LNCaP clone FGC (cell line): ENCODE data around the gene RSRC1.

Source experiments
- DNase-seq: peaks from one replicate; pipeline ENCODE4 v3.0.0-alpha.2; 2011; ENCODE audit warnings: low read depth
- H3K4me3 ChIP-seq: 2 replicates; pipeline ENCODE4 v1.5.1; 2011; ENCODE audit warnings: mild to moderate bottlenecking, low read depth, low read length, control low read depth
- TF ChIP-seq, protein P1 (sequence below): IDR thresholded peaks from 2 replicates; pipeline ENCODE4 v1.5.1; 2012; ENCODE audit warnings: mild to moderate bottlenecking; ENCODE audit not compliant: control insufficient read depth, insufficient read depth; ENCODE audit errors: extremely low read depth

RSRC1 gene

DNA sequence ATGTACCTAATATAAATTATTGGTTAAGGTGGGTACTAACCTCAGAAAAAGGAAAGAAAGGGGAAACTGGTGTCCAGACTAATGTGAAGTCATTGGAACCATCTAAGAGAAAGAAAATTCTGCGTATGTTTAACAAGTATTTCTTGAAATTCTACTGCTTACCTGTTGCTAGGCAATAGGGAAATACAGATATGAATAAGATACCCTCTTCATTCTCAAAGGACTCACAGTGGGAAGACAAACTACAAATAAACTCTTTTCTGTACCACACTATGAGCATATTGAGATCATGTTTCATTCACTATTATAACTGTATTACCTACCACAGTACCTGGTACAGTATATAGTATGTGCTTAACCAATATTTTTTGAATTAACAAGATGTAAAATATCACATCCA, 320.6 kb downstream of the RSRC1 start:
- H3K4me3 ChIP-seq = no peak overlapping the region
- DNase-seq = no peak

DNA sequence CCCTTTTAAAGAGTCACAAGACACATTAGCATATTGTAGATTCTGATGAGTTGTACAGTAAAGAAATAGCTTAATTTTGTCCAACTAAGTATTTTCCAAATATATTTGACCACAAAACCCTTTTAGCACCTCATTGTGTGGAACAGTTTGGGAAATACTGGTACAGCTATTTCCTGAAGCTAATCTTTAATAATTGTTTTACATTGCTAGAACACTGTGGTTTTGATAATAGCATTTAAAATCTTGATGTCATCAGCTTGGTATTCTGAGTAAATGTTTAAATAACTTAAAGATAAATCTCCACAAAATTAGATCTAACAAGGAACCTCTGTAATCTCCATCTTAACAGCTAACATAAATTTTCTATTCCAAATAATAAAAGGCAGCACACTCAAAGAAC, 321.1 kb downstream of the RSRC1 start:
- TF ChIP-seq, protein P1, sequence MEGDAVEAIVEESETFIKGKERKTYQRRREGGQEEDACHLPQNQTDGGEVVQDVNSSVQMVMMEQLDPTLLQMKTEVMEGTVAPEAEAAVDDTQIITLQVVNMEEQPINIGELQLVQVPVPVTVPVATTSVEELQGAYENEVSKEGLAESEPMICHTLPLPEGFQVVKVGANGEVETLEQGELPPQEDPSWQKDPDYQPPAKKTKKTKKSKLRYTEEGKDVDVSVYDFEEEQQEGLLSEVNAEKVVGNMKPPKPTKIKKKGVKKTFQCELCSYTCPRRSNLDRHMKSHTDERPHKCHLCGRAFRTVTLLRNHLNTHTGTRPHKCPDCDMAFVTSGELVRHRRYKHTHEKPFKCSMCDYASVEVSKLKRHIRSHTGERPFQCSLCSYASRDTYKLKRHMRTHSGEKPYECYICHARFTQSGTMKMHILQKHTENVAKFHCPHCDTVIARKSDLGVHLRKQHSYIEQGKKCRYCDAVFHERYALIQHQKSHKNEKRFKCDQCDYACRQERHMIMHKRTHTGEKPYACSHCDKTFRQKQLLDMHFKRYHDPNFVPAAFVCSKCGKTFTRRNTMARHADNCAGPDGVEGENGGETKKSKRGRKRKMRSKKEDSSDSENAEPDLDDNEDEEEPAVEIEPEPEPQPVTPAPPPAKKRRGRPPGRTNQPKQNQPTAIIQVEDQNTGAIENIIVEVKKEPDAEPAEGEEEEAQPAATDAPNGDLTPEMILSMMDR = no peak
- no peak for DNase-seq
- H3K4me3 ChIP-seq = no peak overlapping the region

More for the DNA sequence above, 320.6 kb downstream of the RSRC1 start:
- TF ChIP-seq, protein P1 = no peak

DNA sequence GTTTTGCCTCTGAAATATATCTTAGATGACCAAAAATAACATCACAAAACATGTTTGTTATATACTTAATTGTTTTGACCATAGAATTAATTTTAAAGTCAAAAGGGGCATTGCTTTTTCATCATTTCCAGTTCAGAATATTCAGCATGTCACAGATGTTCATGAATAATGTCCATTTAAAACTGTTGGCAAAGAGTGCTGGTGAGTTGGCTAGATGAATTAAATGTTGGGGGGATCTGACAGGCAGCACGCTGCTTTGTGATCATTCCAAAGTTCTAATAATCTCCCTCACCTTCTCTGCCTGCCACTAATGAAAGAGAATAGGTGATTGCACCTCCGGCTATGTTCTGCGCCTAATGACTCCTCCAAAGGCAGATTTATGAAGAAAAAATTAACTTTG, 321.9 kb downstream of the RSRC1 start:
- TF ChIP-seq, protein P1 = no peak
- H3K4me3 ChIP-seq = no peak overlapping the region
- DNase-seq = no peak

DNA sequence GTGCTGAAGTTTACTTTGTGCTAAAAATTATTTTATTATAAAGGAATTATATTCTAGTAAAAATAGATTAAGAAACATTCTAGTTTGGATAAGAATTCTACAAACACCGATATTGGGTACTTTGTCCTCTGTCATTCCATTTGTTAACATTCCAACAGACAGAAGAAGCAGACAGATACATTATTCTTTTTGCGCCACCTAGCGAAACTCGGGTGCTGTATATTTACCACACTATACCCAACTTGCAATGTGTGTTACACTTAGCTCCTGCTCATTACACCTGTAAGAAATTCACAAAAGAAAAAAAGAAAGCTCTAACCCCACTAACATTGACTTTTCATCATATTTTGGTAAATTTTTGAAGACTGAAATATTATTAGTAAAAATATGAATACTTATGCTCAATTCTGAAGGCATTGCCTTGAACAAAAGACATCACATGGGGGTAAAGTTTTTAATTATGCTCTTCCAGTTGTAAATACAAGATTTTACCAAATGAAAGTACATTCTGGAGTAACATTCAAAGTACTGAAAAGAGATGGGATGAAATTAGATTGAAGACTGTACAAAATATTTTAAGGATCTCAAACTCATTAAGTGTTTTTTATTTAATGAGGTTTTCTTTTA, 324.6 kb downstream of the RSRC1 start:
- TF ChIP-seq, protein P1 = peak; percentile 83
- no peak overlapping the region for H3K4me3 ChIP-seq
- DNase-seq = peak; percentile 51

DNA sequence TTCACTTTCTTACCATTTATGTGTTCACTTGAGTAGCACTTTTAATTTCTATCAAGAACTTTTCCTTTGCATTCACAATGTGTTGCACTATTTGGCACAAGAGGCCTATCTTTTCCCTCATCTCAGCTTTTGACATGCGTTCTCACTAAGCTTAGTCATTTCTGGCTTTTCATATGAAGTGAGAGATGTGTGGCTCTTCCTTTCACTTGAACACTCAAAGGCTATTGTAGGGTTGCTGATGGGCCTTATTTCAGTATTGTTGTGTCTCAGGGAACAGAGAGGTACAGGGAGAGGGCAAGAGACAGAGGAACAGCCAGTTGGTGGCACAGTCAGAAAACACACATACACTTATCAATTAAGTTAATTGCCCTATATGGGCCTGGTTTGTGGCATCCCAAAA, 333.7 kb downstream of the RSRC1 start:
- TF ChIP-seq, protein P1 = no peak
- no peak for DNase-seq
- no peak overlapping the region for H3K4me3 ChIP-seq

DNA sequence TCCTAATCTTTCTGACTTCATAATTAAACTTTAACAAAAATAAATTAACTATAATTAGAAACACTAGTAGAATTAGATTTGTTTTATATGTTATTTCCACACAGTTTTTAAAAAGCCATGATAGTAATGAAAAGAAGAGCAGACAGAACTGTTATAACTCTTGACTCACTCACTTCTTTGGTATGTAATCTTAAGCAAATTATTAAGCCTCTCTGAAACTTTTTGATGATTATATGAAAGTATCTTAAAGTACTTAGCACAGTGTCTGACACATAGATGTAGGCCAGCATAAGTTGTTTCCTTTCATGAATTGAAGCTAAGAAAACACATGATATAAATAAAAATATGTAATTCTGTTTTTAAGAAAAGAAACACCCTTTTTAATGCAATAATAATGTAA, 337.5 kb downstream of the RSRC1 start:
- DNase-seq = no peak
- TF ChIP-seq, protein P1 = no peak
- H3K4me3 ChIP-seq = no peak overlapping the region

DNA sequence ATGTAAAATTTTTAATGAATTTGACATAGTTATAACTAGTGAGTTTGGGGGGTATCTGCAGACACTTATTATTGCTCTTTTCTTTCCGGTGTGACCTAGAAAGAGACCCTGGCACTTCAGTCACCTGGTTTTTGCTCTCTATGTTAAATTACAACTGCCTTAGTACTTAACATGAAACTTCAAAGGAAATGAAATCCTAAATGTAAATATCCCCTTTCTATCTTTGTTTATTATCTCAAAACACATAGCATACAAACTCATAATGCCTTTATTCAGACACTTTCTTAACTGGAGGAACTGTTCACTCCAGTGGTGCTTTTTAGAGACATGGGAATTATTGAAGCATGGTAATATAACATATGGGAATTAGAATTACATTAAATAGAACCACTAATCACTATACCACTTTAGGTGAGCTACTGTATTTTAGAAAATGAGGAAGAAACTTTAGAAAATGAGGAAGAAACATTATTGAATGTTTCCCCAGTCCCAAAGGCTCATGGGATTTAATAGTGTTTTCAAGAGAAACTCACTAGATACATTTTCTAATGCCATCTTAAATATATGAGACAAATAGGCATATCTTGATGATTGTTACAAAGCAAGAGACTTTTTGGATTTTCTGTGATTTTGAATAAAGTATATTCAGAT, 341.6 kb downstream of the RSRC1 start:
- TF ChIP-seq, protein P1 = no peak
- DNase-seq = no peak
- no peak overlapping the region for H3K4me3 ChIP-seq
